Measurements from ENCODE around the gene SLC16A8.

- no peak for TF ChIP-seq POLR2A (IDR thresholded peaks at IDR 0.05)
- TF ChIP-seq, protein P1, sequence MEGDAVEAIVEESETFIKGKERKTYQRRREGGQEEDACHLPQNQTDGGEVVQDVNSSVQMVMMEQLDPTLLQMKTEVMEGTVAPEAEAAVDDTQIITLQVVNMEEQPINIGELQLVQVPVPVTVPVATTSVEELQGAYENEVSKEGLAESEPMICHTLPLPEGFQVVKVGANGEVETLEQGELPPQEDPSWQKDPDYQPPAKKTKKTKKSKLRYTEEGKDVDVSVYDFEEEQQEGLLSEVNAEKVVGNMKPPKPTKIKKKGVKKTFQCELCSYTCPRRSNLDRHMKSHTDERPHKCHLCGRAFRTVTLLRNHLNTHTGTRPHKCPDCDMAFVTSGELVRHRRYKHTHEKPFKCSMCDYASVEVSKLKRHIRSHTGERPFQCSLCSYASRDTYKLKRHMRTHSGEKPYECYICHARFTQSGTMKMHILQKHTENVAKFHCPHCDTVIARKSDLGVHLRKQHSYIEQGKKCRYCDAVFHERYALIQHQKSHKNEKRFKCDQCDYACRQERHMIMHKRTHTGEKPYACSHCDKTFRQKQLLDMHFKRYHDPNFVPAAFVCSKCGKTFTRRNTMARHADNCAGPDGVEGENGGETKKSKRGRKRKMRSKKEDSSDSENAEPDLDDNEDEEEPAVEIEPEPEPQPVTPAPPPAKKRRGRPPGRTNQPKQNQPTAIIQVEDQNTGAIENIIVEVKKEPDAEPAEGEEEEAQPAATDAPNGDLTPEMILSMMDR (IDR thresholded peaks at IDR 0.05), result no peak
Observed at GRCh38 chr22:38079804-38080203, 4.2 kb downstream of the SLC16A8 start.

Data from uterus (tissue), 2 donors.